GM06990 (cell line): ENCODE measurements around the gene ALOX12.
"Not testable (repeated sequence)": the region's sequence is repeated elsewhere in the genome, so short reads cannot be mapped to it uniquely, and the experiment has no call there.

Experiments
- DNase-seq: peaks from one replicate; pipeline ENCODE4 v3.0.0-alpha.2; 2011; ENCODE audit not compliant: insufficient read length; ENCODE audit errors: extremely low read depth
- H3K27me3 ChIP-seq: replicated peaks from 2 replicates; pipeline ENCODE4 v1.6.0; 2011; ENCODE audit warnings: low read length; ENCODE audit not compliant: control insufficient read depth, insufficient read depth
- H3K36me3 ChIP-seq: 2 replicates; pipeline ENCODE4 v1.5.1; 2011; ENCODE audit warnings: low read length; ENCODE audit not compliant: control insufficient read depth, insufficient read depth
- H3K4me3 ChIP-seq: replicated peaks from 2 replicates; pipeline ENCODE4 v1.5.1; 2011; ENCODE audit warnings: low read depth, mild to moderate bottlenecking, control low read depth, low read length
- CTCF ChIP-seq: IDR thresholded peaks from 2 replicates; pipeline ENCODE4 v1.5.1; 2011; ENCODE audit warnings: low read length, control low read depth, mild to moderate bottlenecking, inconsistent platforms; ENCODE audit not compliant: insufficient read depth, poor library complexity, severe bottlenecking

The ALOX12 gene, protein sequence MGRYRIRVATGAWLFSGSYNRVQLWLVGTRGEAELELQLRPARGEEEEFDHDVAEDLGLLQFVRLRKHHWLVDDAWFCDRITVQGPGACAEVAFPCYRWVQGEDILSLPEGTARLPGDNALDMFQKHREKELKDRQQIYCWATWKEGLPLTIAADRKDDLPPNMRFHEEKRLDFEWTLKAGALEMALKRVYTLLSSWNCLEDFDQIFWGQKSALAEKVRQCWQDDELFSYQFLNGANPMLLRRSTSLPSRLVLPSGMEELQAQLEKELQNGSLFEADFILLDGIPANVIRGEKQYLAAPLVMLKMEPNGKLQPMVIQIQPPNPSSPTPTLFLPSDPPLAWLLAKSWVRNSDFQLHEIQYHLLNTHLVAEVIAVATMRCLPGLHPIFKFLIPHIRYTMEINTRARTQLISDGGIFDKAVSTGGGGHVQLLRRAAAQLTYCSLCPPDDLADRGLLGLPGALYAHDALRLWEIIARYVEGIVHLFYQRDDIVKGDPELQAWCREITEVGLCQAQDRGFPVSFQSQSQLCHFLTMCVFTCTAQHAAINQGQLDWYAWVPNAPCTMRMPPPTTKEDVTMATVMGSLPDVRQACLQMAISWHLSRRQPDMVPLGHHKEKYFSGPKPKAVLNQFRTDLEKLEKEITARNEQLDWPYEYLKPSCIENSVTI

GRCh38 chr17:6995500-6996255 lies at the start of gene ALOX12:
Gene ALOX12, plus strand, starts transcription at chr17:6996049. Its CDS starts 69 bp downstream, at chr17:6996118.
- DNase-seq: no peak
- no peak within 1 kb of the TSS for H3K4me3 ChIP-seq
- no peaks in the 10 kb centered on the region for H3K27me3 ChIP-seq
- peaks cover 14% of the 10 kb centered on the region for H3K36me3 ChIP-seq
- TF ChIP-seq CTCF: no peak

- Histone ChIP-seq H3K4me3 (no peak overlapping the region), H3K36me3 (no peaks in the 10 kb centered on the region), H3K27me3 (no peaks in the 10 kb centered on the region)
- no peak for TF ChIP-seq CTCF
- DNase-seq: no peak
Measured at GRCh38 chr17:6947745-6948144, 48.1 kb upstream of the ALOX12 start.

- no peak for DNase-seq
- TF ChIP-seq CTCF: no peak
- H3K27me3 ChIP-seq: no peaks in the 10 kb centered on the region
- H3K4me3 ChIP-seq: no peak overlapping the region
- H3K36me3 ChIP-seq: no peaks in the 10 kb centered on the region
Measured at GRCh38 chr17:6948562-6948961, 47.3 kb upstream of the ALOX12 start.

GRCh38 chr17:6948976-6949375 lies 46.9 kb upstream of the ALOX12 start:
- no peak overlapping the region for H3K4me3 ChIP-seq
- no peaks in the 10 kb centered on the region for H3K36me3 ChIP-seq
- TF ChIP-seq CTCF: no peak
- DNase-seq: no peak
- H3K27me3 ChIP-seq: no peaks in the 10 kb centered on the region

- H3K36me3 ChIP-seq, H3K4me3 ChIP-seq, H3K27me3 ChIP-seq, DNase-seq: not testable (repeated sequence)
Measured at GRCh38 chr17:6950938-6951337, 44.9 kb upstream of the ALOX12 start.

DNA sequence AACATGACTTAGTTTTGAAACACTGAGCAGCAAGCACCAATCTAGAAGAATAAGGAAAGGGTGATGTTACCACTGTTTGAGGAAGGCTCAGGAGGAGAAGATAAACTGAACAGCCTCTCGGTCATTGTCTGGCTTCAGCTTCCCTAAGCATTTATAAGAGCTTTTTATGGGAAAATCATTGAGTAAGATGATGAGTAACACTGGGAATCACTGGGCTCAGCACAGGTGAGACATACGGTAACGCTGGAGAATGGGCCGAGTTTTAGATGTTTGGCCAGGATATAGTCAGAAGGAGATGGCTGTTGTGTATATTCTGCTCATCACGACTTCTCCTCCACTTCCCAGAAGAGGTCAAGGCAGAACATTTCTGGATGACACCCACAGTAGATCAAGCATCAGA lies 42.2 kb upstream of the ALOX12 start:
- no peak overlapping the region for H3K4me3 ChIP-seq
- H3K27me3 ChIP-seq: no peaks in the 10 kb centered on the region
- TF ChIP-seq CTCF: no peak
- DNase-seq: no peak
- no peaks in the 10 kb centered on the region for H3K36me3 ChIP-seq
